Coronary artery (tissue), 2 donors: ENCODE data around the gene NEB.

ENCODE experiments used
- DNase-seq: peaks from one replicate; pipeline ENCODE4 v3.0.0-alpha.2; 2017; ENCODE audit warnings: low spot score
- H3K27ac ChIP-seq, 2 donors: fragments of 200-600 bp; sonication (generic); one replicate each; pipeline ENCODE4 v1.5.1; 2016 to 2019
- H3K4me3 ChIP-seq: fragments of 200-600 bp; sonication (generic); 2 replicates; pipeline ENCODE4 v1.5.1; 2016; ENCODE audit warnings: mild to moderate bottlenecking, moderate library complexity
- TF ChIP-seq, protein P1 (sequence below): fragments of 200-600 bp; sonication (generic); IDR thresholded peaks from one replicate; pipeline ENCODE4 v1.5.1; 2019; ENCODE audit warnings: antibody characterized with exemption

Gene NEB

DNA sequence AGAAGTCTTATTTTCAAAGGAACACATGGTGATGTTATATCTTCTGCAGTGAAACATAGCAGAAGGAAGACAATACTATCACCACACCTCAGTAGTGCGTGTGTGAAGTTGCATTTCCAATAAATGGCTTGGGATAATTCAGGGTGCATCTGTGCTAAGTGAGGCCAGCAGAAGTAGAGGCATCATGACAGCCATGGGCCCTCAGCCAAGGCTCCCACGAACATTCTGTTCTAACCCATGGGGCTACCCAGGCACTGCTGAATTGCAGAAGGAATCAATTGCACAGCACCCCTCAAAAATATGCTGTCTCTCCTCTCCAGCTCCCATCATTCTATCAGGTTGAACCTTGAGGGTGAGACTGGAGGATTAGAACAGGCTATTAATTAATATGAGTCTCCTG is 185.1 kb downstream of the NEB start:
- TF ChIP-seq, protein P1, sequence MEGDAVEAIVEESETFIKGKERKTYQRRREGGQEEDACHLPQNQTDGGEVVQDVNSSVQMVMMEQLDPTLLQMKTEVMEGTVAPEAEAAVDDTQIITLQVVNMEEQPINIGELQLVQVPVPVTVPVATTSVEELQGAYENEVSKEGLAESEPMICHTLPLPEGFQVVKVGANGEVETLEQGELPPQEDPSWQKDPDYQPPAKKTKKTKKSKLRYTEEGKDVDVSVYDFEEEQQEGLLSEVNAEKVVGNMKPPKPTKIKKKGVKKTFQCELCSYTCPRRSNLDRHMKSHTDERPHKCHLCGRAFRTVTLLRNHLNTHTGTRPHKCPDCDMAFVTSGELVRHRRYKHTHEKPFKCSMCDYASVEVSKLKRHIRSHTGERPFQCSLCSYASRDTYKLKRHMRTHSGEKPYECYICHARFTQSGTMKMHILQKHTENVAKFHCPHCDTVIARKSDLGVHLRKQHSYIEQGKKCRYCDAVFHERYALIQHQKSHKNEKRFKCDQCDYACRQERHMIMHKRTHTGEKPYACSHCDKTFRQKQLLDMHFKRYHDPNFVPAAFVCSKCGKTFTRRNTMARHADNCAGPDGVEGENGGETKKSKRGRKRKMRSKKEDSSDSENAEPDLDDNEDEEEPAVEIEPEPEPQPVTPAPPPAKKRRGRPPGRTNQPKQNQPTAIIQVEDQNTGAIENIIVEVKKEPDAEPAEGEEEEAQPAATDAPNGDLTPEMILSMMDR = no peak
- DNase-seq = no peak
- Histone ChIP-seq H3K27ac (no peak overlapping the region), H3K4me3 (no peak overlapping the region)

DNA sequence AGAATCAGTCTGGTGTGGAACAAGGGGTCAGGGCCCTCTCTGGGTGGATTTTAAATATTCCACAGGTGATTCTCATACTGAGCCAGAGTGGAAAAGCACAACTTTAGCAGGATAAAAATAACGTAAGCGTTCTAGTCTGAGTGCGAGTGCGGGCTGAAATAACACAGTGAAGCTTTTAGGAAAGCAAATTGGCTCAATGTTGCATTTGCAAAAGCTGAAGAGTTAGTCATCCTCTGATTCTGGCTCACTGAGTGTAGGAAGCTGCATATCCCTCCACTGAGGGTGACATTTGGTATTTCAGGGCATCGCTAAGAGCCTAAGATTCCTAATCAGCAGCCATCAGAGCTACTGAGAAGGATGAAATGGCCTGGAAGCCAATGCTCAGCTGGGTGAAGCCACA is 189.8 kb downstream of the NEB start:
- Histone ChIP-seq H3K4me3 (no peak overlapping the region), H3K27ac (no peak overlapping the region)
- TF ChIP-seq, protein P1 = no peak
- DNase-seq = no peak

DNA sequence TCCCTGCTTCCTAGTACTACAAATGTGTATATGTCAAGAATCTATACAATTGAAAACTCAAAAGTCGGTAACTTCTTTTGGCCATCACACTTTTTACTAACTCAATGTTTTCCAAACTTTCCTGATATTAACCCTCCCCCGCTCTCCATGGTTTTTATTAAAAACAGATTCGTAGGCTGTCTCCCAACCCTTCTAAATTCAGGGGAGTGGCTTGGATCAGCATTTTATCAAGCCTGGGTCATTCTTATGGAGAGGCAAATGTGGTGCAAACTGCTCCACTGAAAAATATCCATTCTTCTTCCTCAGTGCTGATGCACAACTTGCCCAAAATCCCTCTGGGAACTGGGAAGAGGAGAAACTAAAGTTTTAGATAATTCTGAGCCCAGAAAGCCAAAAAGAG is 190.4 kb downstream of the NEB start:
- DNase-seq = no peak
- H3K27ac ChIP-seq = no peak overlapping the region
- no peak overlapping the region for H3K4me3 ChIP-seq
- TF ChIP-seq, protein P1 = no peak

GRCh38 chr2:151534001-151534400 is 200.3 kb downstream of the NEB start:
- no peak overlapping the region for H3K4me3 ChIP-seq
- TF ChIP-seq, protein P1 = no peak
- H3K27ac ChIP-seq = no peak overlapping the region
- no peak for DNase-seq

DNA sequence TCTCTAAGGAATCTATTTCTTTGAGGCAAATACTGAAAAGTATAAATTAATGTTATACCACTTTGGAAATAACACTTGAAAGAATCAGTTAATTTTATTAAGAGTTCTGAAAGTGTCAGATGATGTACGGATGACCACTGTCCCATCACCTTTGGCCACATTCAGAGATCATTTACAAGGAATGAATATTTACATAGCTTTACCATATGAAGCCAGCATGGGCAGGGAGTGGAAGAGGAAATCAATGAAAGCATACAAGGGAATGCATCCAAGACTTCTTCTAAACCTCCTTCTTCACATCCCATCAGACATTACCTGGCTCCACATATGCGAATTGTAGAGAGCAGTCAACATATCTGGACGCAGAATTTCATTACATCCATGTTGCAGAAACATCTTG is 201.1 kb downstream of the NEB start:
- TF ChIP-seq, protein P1 = no peak
- Histone ChIP-seq H3K4me3 (no peak overlapping the region), H3K27ac (no peak overlapping the region)
- no peak for DNase-seq

DNA sequence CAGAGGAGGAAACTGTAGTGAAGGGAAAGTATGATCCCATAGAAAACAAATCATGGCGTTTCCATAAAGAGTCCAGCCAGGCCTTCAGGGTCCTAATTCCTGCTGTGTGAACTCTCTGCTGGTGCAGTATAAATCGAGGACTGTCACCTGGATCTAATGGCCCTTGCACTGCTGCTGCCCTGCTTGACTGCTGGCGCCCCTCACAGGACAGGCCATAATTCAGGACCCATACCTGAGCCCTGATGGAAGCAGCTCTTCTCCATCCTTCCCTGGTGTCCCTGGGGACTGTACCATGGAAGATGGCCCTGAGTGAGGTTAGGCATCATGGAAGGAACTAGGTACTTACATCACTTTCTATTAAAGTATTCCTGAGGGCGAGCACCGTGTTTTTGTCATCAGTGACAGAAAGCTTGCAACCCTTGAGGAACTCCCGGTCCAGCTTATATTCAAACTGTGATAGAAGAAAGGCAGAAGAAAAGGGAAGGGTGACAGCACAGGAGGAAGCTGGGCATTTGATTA is 207.6 kb downstream of the NEB start:
- H3K27ac ChIP-seq = no peak overlapping the region
- no peak overlapping the region for H3K4me3 ChIP-seq
- no peak for DNase-seq
- TF ChIP-seq, protein P1 = no peak

DNA sequence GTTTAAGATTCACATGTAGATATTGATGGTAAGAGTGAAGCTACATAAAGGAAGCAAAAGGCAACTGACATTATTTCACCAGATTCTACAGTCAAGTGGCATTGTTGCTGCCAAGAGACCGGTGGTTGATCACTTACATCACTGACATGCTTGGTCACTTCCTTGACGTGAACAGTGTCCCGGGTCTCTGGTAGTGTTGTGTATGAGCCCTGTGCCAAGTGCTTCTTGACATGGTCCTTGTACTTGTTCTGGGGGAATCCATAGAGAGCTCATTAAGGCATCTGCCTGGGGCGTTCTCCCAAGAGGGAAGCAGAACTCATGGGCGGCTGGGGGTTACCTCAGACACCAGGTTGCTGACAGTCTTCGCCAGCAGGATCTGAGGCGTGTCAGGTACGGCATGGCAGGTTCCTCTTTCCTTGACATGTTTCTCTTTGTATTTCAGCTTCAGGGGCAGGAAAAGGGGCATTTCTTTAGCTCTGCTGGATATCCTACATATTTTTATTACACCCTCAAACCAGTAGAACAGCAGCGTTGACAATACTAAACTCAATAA is 208.4 kb downstream of the NEB start:
- no peak overlapping the region for H3K27ac ChIP-seq
- TF ChIP-seq, protein P1 = no peak
- DNase-seq = no peak
- H3K4me3 ChIP-seq = no peak overlapping the region
